Non-pigmented ciliary epithelial cell (primary cell): ENCODE data around the gene PKP3.
A peak's percentile ranks its signal among the peaks of the same experiment; 100 is the strongest.

Experiments
- DNase-seq: peaks from one replicate; pipeline ENCODE4 v3.0.0-alpha.2; 2010; ENCODE audit warnings: low read depth

PKP3 gene

GRCh38 chr11:444396-445144, 50.6 kb downstream of the PKP3 start:
- DNase-seq: no peak

GRCh38 chr11:445765-446588, 52.0 kb downstream of the PKP3 start:
- no peak for DNase-seq

- no peak for DNase-seq
Measured at GRCh38 chr11:446891-447290, 52.9 kb downstream of the PKP3 start.

GRCh38 chr11:447923-448731, 54.1 kb downstream of the PKP3 start:
- DNase-seq: peak; percentile 34

- DNase-seq: peak; percentile 76
Measured at GRCh38 chr11:449889-450808, 56.1 kb downstream of the PKP3 start, which contains the start of gene PTDSS2. TSS of gene PTDSS2 (plus strand) at chr11:450279. CDS start at chr11:450456, 177 bp downstream.

- DNase-seq: no peak
Measured at GRCh38 chr11:450809-451451, 56.9 kb downstream of the PKP3 start.

GRCh38 chr11:451738-452137, 57.7 kb downstream of the PKP3 start:
- no peak for DNase-seq

GRCh38 chr11:452203-452744, 58.3 kb downstream of the PKP3 start:
- no peak for DNase-seq

GRCh38 chr11:452916-453527, 59.0 kb downstream of the PKP3 start:
- no peak for DNase-seq

- DNase-seq: no peak
Measured at GRCh38 chr11:453564-453963, 59.6 kb downstream of the PKP3 start.

GRCh38 chr11:454043-454442, 60.0 kb downstream of the PKP3 start:
- DNase-seq: no peak
